Glomerular visceral epithelial cell (primary cell): Measurements from ENCODE around the gene CADM1.

Experiments used
- DNase-seq: peaks from one replicate; pipeline ENCODE4 v3.0.0-alpha.2; 2016; ENCODE audit errors: extremely low spot score

Gene CADM1

DNA sequence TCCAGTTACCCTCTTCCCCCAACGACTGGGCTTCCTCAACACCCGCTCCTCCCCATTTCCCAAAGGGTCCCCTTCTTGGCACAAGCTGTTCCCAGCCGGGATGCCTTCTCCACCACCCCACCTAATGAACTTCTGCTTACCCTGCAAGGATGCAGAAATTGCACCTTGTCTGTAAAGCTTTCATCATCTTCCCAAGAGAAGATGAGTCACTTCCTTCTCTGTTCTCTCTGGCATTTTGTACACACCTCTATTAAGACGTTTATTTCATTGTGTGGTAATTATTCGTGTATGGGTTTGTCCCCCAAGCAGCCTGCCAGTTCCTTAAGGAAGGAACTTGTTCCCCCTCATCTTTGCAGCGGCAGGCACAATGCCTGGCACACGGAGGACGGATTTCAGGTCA lies 351.1 kb downstream of the CADM1 start:
- no peak for DNase-seq

DNA sequence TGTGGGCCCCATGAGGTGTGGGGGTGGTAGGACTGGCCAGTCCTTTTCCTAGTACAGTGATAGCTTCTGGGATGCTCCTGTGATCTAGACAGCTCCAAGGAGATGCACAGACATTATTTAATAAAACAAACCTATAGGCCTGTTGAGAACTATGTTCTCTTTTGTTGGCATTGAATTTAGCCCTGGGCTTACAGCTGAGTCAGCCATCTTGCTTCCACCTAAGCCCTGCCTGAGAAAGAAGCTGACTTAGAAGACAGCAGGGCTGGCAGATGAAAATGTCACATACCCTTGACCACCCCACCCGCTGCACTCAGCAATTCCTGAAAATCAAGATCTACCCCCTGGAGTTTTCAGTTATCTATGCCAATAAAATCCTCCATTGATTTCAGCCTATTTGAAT lies 353.2 kb downstream of the CADM1 start:
- no peak for DNase-seq

GRCh38 chr11:115148691-115149090 lies 355.5 kb downstream of the CADM1 start:
- DNase-seq = no peak

DNA sequence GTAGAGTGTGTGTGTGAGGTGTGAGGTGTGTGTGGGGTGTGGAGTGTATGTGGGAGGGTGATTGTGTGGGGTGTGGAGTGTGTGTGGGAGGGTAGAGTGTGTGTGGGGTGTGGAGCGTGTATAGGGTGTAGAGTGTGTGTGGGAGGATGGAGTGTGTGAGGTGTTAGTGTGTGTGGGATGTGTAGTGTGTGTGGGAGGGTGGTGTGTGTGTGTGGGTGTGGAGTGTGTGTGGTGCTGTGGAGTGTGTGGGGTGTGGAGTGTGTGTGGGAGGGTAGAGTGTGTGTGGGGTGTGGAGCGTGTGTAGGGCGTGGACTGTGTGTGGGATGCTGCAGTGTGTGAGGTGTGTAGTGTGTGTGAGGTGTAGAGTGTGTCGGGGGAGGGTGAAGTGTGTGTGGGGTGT lies 356.1 kb downstream of the CADM1 start:
- no peak for DNase-seq

DNA sequence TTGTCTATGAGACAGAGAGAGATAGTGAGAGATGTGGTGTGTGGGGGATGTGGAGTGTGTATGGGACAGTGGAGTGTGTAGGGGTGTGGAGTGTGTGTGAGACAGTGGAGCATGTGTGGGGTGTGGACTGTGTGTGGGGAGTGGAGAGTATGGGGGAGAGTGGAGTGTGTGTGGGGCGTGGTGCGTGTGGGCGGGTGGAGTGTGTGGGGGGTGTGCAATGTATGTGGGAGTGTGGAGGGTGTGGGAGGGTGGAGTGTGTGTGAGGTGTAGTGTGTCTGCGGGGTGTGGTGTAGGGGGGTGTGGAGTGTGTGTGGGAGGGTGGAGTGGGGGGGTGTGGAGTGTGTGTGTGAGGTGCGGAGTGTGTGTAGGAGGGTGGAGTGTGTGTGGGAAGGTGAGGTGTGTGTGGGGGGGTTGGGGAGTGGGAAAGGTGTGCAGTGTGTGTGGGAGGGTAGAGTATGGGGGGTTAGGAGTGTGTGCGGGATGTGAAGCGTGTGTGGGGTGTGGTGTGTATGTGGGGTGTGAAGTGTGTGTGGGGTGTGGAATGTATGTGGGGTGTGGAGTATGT lies 356.9 kb downstream of the CADM1 start:
- no peak for DNase-seq

DNA sequence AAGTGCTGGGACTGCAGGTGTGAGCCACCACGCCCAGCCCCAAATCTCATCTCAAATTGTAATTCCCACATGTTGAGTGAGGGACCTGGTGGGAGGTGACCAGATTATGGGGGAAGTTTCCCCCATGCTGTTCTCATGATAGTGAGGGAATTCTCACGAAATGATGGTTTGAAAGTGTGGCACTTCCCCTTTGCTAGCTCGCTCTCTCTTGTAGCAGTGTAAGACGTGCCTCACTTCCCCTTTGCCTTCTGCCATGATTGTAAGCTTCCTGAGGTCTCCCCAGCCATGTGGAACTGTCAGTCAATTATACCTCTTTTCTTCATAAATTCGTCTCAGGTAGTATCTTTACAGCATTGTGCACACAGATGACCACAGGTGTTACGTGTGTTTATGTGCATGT lies 357.8 kb downstream of the CADM1 start:
- DNase-seq = no peak

DNA sequence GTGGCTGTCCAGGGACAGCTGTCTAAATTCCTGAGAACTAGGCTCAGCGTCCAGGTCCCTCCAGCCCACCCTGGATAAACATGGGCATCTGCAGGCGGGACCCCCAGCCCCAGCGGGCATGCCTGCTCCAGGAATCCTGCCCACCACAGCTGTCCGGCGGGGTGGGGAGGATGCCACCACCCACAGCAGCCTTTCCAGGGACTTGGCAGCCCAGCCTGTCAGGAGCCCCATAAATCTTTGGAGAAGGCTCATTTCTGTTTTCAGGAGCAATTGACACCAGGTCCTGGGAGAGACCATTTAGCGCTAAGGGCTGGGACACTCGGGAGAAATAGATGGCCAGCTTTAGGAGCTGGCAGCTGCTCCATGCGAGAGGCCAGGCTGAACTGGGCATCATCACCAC lies 358.9 kb downstream of the CADM1 start:
- DNase-seq = no peak

GRCh38 chr11:115144914-115145313 lies 359.3 kb downstream of the CADM1 start:
- DNase-seq = no peak

GRCh38 chr11:115144014-115144413 lies 360.2 kb downstream of the CADM1 start:
- no peak for DNase-seq

GRCh38 chr11:115141231-115142114 lies 362.7 kb downstream of the CADM1 start:
- DNase-seq = no peak

DNA sequence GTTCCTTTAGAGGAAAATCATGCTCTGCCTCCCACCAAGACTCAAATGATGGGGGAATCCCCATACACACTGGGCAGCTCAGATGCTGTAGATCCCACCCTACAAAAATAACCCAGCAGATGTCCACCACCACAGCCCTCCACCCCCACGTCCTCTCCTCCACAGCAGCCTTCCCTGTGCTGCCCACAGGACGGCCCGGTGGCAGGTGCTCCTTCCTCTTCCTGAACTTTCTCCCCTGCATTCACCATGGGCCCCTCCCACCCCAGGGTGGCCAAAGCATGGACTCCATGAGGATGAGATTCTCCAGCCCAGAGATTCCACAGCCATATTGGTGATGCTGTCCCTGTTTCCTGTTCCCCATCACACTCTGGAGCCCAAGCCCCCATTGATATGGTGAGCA lies 368.3 kb downstream of the CADM1 start:
- no peak for DNase-seq

DNA sequence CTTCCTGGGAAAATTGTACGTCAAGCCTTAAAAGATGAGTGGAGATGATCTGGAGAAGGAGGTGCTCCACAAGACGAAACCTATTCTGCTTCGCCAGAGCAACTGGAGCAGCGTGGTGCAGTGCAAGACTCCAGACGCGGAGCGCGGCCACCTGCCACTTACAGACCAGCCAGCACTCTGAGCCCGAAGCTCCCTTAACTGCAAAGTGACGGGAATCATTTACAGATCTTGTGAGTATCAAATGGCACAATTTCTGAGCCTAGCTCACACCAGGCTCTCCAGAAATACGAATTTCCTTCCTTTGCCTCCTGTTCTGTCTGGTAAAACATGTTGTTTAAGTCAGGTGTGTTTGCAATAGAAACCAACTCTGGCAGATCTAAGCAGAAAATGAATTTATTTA lies 369.3 kb downstream of the CADM1 start:
- DNase-seq = no peak

DNA sequence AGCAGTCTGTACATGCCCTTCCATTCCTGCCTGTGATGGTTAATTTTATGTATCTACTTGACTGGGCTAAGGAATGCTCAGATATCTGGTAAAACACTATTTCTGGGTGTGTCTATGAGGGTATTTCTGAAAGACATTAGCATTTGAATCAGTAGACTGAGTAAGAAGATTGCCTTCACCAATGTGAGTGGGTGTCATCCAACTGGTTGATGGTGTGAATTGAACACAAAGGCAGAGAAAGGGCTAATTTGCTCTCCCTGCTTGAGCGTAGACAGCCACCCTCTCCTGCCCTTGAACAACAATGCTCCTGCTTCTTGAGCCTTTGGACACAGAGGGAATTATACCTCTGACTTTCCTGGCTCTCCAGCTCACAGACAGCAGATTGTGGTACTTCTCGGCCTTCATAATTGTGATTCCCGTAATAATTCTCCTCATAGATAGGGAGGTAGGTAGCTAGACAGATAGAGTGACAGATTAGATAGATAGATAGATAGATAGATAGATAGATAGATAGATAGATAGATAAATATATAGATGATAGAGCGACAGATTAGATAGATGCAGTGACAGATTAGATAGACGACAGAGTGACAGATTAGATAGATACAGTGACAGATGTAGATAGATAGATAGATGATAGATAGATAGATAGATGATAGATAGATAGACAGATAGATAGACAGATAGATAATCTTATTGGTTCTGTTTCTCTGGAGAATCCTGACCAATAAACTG lies 370.6 kb downstream of the CADM1 start:
- DNase-seq = no peak

DNA sequence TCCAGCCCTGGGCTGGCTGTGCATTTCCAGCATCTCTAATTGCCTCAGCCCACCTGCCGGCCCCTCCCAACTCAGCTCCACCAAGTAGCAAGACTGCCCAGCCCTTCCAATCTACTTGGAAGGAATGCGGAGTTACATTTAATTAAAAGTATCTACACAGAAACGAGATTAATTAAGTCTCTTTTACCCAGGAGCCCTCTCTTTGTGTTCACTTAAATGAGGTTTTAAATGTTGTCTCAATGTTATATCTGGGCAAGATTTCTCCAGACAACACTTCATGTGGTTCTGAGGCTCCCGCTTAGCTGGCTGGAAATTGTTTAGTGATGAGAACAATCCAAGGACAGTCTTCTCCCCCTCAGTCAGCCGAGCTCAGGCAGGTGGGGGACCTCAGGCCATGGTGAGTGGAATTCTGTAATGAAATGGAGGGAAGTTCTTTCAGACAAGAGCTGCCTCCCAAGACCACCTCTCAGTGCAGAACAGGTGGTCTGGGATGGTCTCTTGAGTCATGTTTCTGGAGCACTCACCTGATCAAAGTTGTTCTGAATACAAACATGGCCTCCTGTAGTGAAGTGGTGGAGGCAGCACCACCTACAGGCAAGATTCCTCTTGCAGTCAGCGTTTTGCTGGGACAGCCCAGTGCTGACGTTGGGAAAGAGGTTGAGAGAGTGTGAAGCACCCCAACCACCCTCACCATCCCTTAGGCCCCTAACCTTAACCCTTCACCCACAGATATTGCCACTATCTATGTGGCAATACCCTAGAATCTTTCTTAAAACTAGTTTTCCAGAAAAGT lies 371.6 kb downstream of the CADM1 start:
- DNase-seq = no peak

GRCh38 chr11:115129473-115130289 lies 374.5 kb downstream of the CADM1 start:
- DNase-seq = no peak

DNA sequence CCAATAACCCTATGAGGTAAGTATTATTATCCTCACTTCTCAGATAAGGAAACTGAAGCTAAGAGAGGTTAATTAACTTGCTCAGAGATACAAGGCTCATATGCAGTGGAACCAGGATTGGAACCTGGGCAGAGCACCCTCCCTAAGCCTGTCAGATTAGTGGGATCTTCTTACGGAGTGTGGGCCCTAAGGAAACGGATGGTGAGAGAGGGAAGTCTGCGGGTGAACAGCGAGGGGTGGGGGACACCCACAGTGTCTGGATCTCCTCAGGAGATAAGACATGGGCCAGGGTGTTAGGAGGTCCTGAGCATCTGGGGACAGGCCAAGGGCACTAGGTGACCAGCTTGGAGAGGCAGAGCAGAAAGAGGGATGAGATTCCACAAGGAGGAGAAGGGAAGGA lies 376.0 kb downstream of the CADM1 start:
- DNase-seq = no peak

DNA sequence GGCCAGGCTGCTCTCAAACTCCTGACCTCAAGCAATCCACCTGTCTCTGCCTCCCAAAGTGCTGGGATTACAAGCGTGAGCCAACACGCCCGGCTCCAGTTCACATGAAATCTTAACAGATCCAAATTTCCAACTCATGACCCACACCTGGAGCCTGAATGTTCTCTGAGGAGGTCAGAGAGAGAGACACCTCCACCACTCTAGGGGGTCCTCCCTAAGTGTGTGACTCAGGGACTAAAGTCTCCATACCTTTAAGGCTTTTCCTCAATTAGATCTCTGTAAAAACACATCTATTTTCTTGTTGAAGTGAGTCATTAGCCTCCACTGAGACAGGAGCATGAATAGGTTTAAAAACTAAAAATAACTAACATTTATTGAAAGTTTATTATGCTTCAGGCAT lies 376.4 kb downstream of the CADM1 start:
- no peak for DNase-seq

GRCh38 chr11:115126515-115127208 lies 377.6 kb downstream of the CADM1 start:
- peak; percentile 8 for DNase-seq

DNA sequence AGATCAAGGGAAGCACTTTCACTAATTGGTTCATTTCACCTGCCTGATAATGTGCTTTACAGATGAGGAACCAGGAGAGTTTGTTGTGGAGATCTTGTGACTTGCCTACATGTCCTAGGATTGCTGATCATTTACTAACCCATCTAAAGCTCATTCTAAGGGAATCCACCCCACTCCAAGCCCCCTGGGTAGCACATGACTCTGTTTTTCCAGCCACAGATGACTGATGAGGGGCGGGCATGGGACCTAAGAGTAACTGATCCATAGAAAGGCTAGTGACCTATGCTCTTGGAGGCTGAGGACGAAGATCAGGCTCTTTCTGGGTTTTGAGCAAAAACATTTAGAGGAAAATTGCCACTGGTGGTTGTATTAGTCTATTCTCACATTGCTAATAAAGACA lies 378.1 kb downstream of the CADM1 start:
- DNase-seq = peak; percentile 1

GRCh38 chr11:115124786-115125185 lies 379.4 kb downstream of the CADM1 start:
- no peak for DNase-seq

DNA sequence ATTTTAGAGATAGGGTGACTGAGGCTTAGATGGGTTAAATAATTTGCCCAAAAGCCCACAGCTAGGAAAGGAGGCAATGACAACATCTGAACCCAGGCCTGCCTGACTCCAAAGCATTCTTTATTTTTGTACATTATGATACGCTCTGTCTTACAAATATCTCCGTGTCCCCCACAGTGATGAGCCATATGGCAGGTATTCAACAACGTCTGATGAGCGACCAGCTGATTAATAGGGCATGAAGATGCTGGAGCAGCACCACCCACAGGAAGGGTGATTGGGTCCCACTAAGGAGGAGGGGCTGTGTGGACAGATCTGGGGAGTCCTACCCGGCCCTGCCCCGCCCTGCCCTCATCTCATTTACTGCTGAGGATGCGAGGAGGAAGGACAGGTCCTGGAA lies 380.6 kb downstream of the CADM1 start:
- no peak for DNase-seq
